Measurements from ENCODE around the gene CD63. TPM values are rescaled to one million over a fixed set of nuclear protein-coding genes. Genes with fewer than 3 reads are reported as not detected.

CD63 gene
- total and polyA plus RNA-seq, 2 of the 4 experiments (the other 2 are of a cell fraction) = 995 to 1,398 TPM

DNA sequence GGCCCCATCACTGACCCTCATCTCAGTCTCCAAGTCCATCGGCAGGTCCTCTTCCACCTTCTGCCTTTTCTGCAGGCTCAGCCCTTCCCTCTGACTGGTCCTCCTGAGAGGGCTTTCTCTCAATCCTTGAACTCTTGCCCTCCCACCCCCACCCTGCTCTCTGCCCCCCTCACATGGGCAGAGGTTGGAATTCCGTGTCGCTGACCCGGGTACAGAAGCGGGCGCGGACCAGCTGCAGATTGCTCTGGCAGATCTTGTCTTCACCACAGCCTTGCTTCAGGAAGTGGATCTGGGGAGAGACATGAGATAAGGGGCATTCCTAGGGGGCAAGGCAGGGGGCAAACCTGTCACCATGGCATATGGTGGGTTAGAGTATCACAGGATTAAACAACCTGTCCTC is 33.5 kb downstream of the CD63 start:
- Histone ChIP-seq H3K27ac (ENCODE audit: insufficient read depth, low read length) (no peak overlapping the region), H3K56ac (ENCODE audit: extremely low read depth, insufficient read depth, low read length) (no peak overlapping the region), H3K9me1 (ENCODE audit: insufficient read depth, low read length) (no peaks in the 10 kb centered on the region), H4K20me1 (ENCODE audit: insufficient read depth, low read length) (no peaks in the 10 kb centered on the region), H4K5ac (ENCODE audit: low read depth, low read length) (no peak overlapping the region), H3K14ac (replicated peaks; ENCODE audit: low read depth, low read length) (no peak overlapping the region), H2AFZ (replicated peaks; ENCODE audit: low read length, poor library complexity) (no peak overlapping the region), H4K8ac (ENCODE audit: low read depth in 2 of 2, low read length in 2 of 2) (no peak overlapping the region), H3K27me3 (ENCODE audit: control insufficient read depth, insufficient read depth, low read length) (peaks cover 22% of the 10 kb centered on the region), H2AK9ac (replicated peaks; ENCODE audit: low read depth, low read length, poor library complexity) (no peak overlapping the region), H2BK5ac (ENCODE audit: low read depth, low read length, poor library complexity, severe bottlenecking) (no peak overlapping the region), H3K79me1 (ENCODE audit: low read depth in 1 of 2, low read length in 2 of 2) (no peaks in the 10 kb centered on the region), H2BK20ac (ENCODE audit: low read depth, low read length) (no peak overlapping the region), H3K18ac (ENCODE audit: low read depth, low read length) (no peak overlapping the region), H3K4me2 (ENCODE audit: low read depth, low read length) (no peak overlapping the region), H3K4me1 (ENCODE audit: control insufficient read depth, insufficient read depth, low read length) (no peaks in the 10 kb centered on the region; the same call in 1 of the 2 replicates), H3K36me3 (ENCODE audit: control insufficient read depth, insufficient read depth, low read length) (no peaks in the 10 kb centered on the region), H3K4me3 (ENCODE audit: insufficient read depth, low read depth, low read length) (no peak overlapping the region), H2BK120ac (ENCODE audit: low read depth, low read length) (no peak overlapping the region), H3K9me3 (ENCODE audit: control insufficient read depth, insufficient read depth, low read length) (no peaks in the 10 kb centered on the region), H2BK15ac (ENCODE audit: low read depth, low read length) (no peak overlapping the region), H3K4ac (ENCODE audit: low read depth, low read length) (no peak overlapping the region), H2AK5ac (ENCODE audit: low read depth, low read length) (no peak overlapping the region), H3K23ac (ENCODE audit: low read depth, low read length) (no peak overlapping the region), H4K91ac (ENCODE audit: insufficient read depth, low read depth, low read length) (no peak overlapping the region), H3K9ac (ENCODE audit: low read depth, low read length) (no peak overlapping the region)
- intact Hi-C loops (cut with micrococcal nuclease) = no loop called here
- ATAC-seq (ENCODE audit: low read depth) (no peak), DNase-seq (no peak)
- BruUV-seq (replicated peaks) = no TSS peak
- ChIA-PET POLR2A (ENCODE audit: unreplicated experiment) (no interaction called here), CTCF (interaction anchor here (0.7 kb wide), 1 partner anchor 14 kb away, joined by 3 read pairs; a partner anchor contains a TSS)
- dilution Hi-C loops (cut with HindIII; ENCODE audit: low sequenced_read_pairs, unreplicated experiment) = no loop called here
- in situ Hi-C loops (cut with MboI; ENCODE audit: low sequenced_read_pairs) = no loop called here
- TF ChIP-seq, protein P1, sequence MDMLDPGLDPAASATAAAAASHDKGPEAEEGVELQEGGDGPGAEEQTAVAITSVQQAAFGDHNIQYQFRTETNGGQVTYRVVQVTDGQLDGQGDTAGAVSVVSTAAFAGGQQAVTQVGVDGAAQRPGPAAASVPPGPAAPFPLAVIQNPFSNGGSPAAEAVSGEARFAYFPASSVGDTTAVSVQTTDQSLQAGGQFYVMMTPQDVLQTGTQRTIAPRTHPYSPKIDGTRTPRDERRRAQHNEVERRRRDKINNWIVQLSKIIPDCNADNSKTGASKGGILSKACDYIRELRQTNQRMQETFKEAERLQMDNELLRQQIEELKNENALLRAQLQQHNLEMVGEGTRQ (IDR thresholded peaks at IDR 0.05; ENCODE audit: low read depth, low read length) = no peak
- TF ChIP-seq RAD21 (IDR thresholded peaks at IDR 0.05; ENCODE audit: low read length) = no peak
- TF ChIP-seq RCOR1 (IDR thresholded peaks at IDR 0.05; ENCODE audit: insufficient replicate concordance, low read length) = no peak
- no peak for TF ChIP-seq FOS (IDR thresholded peaks at IDR 0.05; ENCODE audit: low read depth, low read length)
- TF ChIP-seq MAZ (IDR thresholded peaks at IDR 0.05; ENCODE audit: borderline replicate concordance, low read depth, low read length) = no peak
- no peak for TF ChIP-seq MXI1 (IDR thresholded peaks at IDR 0.05; ENCODE audit: borderline replicate concordance, low read depth, low read length)
- TF ChIP-seq CEBPB (IDR thresholded peaks at IDR 0.05; ENCODE audit: low read depth, low read length) = no peak
- no peak for TF ChIP-seq NFE2L2 (IDR thresholded peaks at IDR 0.05; ENCODE audit: low read depth, low read length)
- TF ChIP-seq RFX5 (IDR thresholded peaks at IDR 0.05; ENCODE audit: low read depth, low read length) = no peak
- TF ChIP-seq CHD1 (IDR thresholded peaks at IDR 0.05; ENCODE audit: low read depth, low read length) = no peak
- WGBS, 2 experiments (ENCODE audit: extremely low coverage in 2 of 2, insufficient read length in 1 of 2) = 100% methylated on average over 1 of the region's 7 CpGs; no CpG with 5 or more reads in 1 of the 2 experiments
